ENCODE data around the gene RNU6-9.

Gene RNU6-9

DNA sequence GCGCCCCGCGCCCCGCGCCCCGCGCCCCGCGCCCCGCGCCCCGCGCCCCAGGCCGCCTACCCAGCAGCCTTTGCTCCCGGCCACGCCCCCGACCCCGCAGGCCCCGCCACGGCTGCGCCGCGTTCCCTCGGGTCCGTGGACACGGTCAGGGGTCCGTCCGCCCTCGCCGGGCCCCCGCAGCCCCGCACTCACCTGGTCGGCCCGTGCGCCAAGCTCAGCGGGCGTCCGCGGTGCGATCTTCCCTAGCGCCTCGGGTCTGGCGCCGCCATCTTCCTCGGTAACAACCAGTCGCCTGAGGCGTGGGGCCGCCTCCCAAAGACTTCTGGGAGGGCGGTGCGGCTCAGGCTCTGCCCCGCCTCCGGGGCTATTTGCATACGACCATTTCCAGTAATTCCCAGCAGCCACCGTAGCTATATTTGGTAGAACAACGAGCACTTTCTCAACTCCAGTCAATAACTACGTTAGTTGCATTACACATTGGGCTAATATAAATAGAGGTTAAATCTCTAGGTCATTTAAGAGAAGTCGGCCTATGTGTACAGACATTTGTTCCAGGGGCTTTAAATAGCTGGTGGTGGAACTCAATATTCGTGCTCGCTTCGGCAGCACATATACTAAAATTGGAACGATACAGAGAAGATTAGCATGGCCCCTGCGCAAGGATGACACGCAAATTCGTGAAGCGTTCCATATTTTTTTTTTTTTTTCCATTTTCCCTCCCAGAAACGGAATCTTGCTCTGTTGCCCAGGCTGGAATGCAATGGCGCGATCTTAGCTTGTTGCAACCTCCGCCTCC, at the start of gene RNU6-9, which contains the start of gene MED16:
TSS of gene RNU6-9 (plus strand) at position 591 of the 796 bp plus-strand sequence.
TSS of gene MED16 (minus strand) at position 294 of the 796 bp plus-strand sequence. CDS start 2,056 bp downstream, outside the sequence.
- TF ChIP-seq, protein P1, sequence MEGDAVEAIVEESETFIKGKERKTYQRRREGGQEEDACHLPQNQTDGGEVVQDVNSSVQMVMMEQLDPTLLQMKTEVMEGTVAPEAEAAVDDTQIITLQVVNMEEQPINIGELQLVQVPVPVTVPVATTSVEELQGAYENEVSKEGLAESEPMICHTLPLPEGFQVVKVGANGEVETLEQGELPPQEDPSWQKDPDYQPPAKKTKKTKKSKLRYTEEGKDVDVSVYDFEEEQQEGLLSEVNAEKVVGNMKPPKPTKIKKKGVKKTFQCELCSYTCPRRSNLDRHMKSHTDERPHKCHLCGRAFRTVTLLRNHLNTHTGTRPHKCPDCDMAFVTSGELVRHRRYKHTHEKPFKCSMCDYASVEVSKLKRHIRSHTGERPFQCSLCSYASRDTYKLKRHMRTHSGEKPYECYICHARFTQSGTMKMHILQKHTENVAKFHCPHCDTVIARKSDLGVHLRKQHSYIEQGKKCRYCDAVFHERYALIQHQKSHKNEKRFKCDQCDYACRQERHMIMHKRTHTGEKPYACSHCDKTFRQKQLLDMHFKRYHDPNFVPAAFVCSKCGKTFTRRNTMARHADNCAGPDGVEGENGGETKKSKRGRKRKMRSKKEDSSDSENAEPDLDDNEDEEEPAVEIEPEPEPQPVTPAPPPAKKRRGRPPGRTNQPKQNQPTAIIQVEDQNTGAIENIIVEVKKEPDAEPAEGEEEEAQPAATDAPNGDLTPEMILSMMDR (IDR thresholded peaks at IDR 0.05) = no peak

- TF ChIP-seq, protein P1 (IDR thresholded peaks at IDR 0.05) = no peak
Measured at GRCh38 chr19:843836-844545, 49.3 kb upstream of the RNU6-9 start.

DNA sequence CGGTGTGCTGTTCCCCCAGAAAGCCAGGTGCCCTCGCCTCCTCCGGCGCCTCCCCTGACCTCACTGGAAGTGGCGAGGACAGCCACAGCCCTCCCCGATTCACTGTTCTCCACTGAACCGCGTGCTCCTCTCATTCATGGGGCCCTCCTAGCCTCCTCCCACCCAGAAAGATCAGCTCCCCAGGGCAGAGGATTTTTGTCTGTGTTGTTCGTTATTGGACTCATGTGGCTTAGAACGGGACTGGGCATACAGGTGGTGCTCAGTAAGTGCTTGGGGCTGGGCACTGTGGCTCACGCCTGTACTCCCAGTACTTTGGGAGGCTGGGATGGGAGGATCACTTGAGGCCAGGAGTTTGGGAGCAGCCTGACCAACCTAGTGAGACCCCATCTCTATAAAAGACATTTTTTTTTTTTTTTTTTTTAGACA, 48.7 kb upstream of the RNU6-9 start:
- TF ChIP-seq, protein P1 (IDR thresholded peaks at IDR 0.05) = no peak

DNA sequence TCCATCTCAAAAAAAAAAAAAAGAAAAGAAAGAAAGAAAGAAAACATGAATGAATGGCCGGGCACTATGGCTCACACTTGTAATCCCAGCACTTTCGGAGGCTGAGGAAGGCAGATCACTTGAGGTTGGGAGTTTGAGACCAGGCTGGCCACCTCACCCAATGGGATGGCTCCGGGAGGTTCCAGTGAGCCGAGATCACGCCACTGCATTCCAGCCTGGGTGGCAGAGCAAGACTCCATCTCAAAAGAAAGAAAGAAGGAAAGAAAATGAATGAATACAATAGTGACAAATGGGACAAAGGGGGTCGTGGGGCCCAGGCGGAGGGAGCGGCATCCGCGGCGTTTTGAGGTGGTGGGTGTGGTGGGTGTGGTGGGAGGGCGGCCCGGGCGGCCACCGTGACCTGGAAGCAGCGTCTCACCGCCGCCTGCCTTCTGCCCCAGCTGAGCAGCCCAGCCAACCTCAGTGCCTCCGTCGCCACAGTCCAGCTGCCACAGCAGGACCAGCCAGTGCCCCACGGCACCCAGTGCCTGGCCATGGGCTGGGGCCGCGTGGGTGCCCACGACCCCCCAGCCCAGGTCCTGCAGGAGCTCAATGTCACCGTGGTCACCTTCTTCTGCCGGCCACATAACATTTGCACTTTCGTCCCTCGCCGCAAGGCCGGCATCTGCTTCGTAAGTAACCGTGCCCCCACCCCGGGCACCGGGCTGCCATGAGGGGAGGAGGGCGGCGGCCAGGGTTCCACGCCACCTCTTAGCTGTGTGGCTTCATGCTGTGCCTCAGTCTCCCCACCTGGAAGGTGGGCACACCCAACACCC, 47.4 kb upstream of the RNU6-9 start:
- TF ChIP-seq, protein P1 (IDR thresholded peaks at IDR 0.05) = no peak

DNA sequence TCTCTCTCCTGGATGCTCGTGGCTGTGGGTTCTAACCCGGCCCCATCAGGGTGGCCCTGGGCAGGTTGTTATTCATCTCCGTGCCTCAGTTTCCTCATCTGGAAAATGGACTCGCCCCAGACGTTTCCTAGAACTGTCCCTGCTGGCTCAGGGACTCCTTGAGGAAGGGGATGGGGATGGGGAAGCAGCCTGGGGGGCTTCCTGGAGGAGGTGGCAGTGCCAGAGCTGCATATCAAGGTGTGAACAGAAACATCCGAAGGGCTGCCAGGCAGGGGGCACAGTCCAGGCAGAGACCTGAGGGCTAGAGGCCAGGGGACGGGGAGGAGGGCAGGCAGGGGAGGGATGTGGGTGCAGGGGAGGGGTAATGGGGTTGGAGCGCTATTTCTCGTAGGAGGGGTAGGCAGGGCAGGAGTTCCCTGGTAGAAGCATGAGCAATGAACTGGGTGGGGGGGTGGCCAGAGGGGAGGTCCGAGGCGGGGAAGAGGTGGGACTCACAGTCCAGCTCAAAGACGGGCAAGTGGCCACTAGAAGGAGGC, 44.8 kb upstream of the RNU6-9 start:
- TF ChIP-seq, protein P1 (IDR thresholded peaks at IDR 0.05) = no peak

DNA sequence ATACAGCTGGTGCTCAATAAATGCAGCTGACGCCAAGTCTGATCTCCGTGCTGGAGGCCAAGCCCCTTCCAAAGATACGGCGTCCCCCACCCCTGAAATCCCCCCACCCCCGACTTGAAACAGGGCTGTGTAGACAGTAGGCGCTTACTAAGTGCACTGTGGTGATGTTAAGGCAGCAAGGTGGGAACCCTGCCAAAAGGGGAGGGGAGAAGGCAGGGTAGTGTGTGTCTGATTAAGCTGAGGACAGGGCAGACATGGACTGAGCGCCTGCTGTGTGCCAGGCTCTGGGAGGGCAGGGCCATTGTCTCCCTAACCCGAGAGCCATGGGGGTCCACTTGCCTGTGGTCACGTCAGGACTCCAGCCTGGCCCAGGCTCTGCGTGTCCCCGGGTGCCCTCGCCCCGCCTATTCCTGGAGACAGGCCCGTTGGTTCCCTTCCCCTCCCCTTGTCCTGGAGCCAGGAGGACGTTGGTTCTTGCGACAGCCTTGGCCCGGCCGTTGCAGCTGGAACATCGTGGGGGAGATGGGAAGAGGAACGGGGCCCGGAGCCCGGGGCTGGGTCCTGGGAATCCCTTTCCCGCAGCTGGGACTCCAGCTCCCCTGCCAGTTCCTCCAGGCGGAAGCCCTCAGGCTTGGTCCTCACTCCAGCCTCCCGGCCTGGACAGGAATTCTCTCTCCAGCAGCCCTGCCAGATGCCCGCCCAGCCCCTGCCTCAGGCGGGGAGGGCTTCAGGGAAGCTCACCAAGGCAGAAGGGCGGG, 42.9 kb upstream of the RNU6-9 start:
- TF ChIP-seq, protein P1 (IDR thresholded peaks at IDR 0.05) = no peak

Measured in LNCAP (cell line).